ENCODE results near the gene DENND1A. TPM values are rescaled to one million over a fixed set of nuclear protein-coding genes. Genes with fewer than 3 reads are reported as not detected.

Gene DENND1A
- total RNA-seq, 1 experiment from 2014 or later, result 13.0 TPM

- BruUV-seq (replicated peaks), result no TSS peak
- peaks cover 8% of the 10 kb centered on the region for H3K4me1 Mint-ChIP-seq (ENCODE audit: low read depth, unreplicated experiment)
- H3K9me3 Mint-ChIP-seq (ENCODE audit: low read depth, unreplicated experiment), result no peaks in the 10 kb centered on the region
- no peak for DNase-seq
- intact Hi-C loops (cut with micrococcal nuclease; ENCODE audit: unreplicated experiment), result no loop called here
- CTCF ChIA-PET, result interaction anchor here (0.5 kb wide), 1 partner anchor 367 kb away, joined by 6 read pairs; no protein-coding TSS in a partner anchor
- no peak overlapping the region for H3K4me3 Mint-ChIP-seq (ENCODE audit: low read depth, unreplicated experiment)
- no peaks in the 10 kb centered on the region for H3K27me3 Mint-ChIP-seq (ENCODE audit: unreplicated experiment)
- no peak overlapping the region for H3K27ac Mint-ChIP-seq (ENCODE audit: unreplicated experiment)
- TF ChIP-seq, protein P1, sequence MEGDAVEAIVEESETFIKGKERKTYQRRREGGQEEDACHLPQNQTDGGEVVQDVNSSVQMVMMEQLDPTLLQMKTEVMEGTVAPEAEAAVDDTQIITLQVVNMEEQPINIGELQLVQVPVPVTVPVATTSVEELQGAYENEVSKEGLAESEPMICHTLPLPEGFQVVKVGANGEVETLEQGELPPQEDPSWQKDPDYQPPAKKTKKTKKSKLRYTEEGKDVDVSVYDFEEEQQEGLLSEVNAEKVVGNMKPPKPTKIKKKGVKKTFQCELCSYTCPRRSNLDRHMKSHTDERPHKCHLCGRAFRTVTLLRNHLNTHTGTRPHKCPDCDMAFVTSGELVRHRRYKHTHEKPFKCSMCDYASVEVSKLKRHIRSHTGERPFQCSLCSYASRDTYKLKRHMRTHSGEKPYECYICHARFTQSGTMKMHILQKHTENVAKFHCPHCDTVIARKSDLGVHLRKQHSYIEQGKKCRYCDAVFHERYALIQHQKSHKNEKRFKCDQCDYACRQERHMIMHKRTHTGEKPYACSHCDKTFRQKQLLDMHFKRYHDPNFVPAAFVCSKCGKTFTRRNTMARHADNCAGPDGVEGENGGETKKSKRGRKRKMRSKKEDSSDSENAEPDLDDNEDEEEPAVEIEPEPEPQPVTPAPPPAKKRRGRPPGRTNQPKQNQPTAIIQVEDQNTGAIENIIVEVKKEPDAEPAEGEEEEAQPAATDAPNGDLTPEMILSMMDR (IDR thresholded peaks at IDR 0.05; ENCODE audit: unreplicated experiment), result no peak
- H3K36me3 Mint-ChIP-seq (ENCODE audit: insufficient read depth, unreplicated experiment), result peaks cover 9% of the 10 kb centered on the region
Observed at GRCh38 chr9:123422635-123423310, 507.2 kb downstream of the DENND1A start.

GRCh38 chr9:123421801-123422455 lies 508.0 kb downstream of the DENND1A start:
- intact Hi-C loops (cut with micrococcal nuclease; ENCODE audit: unreplicated experiment), result no loop called here
- no peaks in the 10 kb centered on the region for H3K27me3 Mint-ChIP-seq (ENCODE audit: unreplicated experiment)
- no TSS peak for BruUV-seq (replicated peaks)
- TF ChIP-seq, protein P1 (IDR thresholded peaks at IDR 0.05; ENCODE audit: unreplicated experiment), result no peak
- peaks cover 9% of the 10 kb centered on the region for H3K36me3 Mint-ChIP-seq (ENCODE audit: insufficient read depth, unreplicated experiment)
- H3K27ac Mint-ChIP-seq (ENCODE audit: unreplicated experiment), result no peak overlapping the region
- no peak for DNase-seq
- H3K4me3 Mint-ChIP-seq (ENCODE audit: low read depth, unreplicated experiment), result no peak overlapping the region
- CTCF ChIA-PET, result no interaction called here
- H3K9me3 Mint-ChIP-seq (ENCODE audit: low read depth, unreplicated experiment), result no peaks in the 10 kb centered on the region
- peaks cover 8% of the 10 kb centered on the region for H3K4me1 Mint-ChIP-seq (ENCODE audit: low read depth, unreplicated experiment)

GRCh38 chr9:123421186-123421585 lies 508.7 kb downstream of the DENND1A start:
- CTCF ChIA-PET, result no interaction called here
- intact Hi-C loops (cut with micrococcal nuclease; ENCODE audit: unreplicated experiment), result no loop called here
- Mint-ChIP-seq H3K4me3 (ENCODE audit: low read depth, unreplicated experiment) (no peak overlapping the region), H3K27ac (ENCODE audit: unreplicated experiment) (no peak overlapping the region), H3K27me3 (ENCODE audit: unreplicated experiment) (no peaks in the 10 kb centered on the region), H3K36me3 (ENCODE audit: insufficient read depth, unreplicated experiment) (peaks cover 9% of the 10 kb centered on the region), H3K9me3 (ENCODE audit: low read depth, unreplicated experiment) (no peaks in the 10 kb centered on the region), H3K4me1 (ENCODE audit: low read depth, unreplicated experiment) (peaks cover 8% of the 10 kb centered on the region)
- TF ChIP-seq, protein P1 (IDR thresholded peaks at IDR 0.05; ENCODE audit: unreplicated experiment), result no peak
- DNase-seq, result no peak
- BruUV-seq (replicated peaks), result no TSS peak

- no peaks in the 10 kb centered on the region for H3K27me3 Mint-ChIP-seq (ENCODE audit: unreplicated experiment)
- no peak for DNase-seq
- H3K4me3 Mint-ChIP-seq (ENCODE audit: low read depth, unreplicated experiment), result no peak overlapping the region
- intact Hi-C loops (cut with micrococcal nuclease; ENCODE audit: unreplicated experiment), result no loop called here
- TF ChIP-seq, protein P1 (IDR thresholded peaks at IDR 0.05; ENCODE audit: unreplicated experiment), result no peak
- CTCF ChIA-PET, result no interaction called here
- H3K9me3 Mint-ChIP-seq (ENCODE audit: low read depth, unreplicated experiment), result no peaks in the 10 kb centered on the region
- peaks cover 9% of the 10 kb centered on the region for H3K36me3 Mint-ChIP-seq (ENCODE audit: insufficient read depth, unreplicated experiment)
- no peak overlapping the region for H3K27ac Mint-ChIP-seq (ENCODE audit: unreplicated experiment)
- peaks cover 8% of the 10 kb centered on the region for H3K4me1 Mint-ChIP-seq (ENCODE audit: low read depth, unreplicated experiment)
- BruUV-seq (replicated peaks), result no TSS peak
Observed at GRCh38 chr9:123420592-123421111, 509.3 kb downstream of the DENND1A start.

Data from Calu3 (cell line).